Liver (tissue), 3 donors: ENCODE results near the gene LMTK3.

ENCODE experiments used
- SP1 ChIP-seq: IDR thresholded peaks from 2 replicates; pipeline ENCODE4 v1.6.1; 2018; ENCODE audit warnings: antibody characterized with exemption, mild to moderate bottlenecking
- TAF1 ChIP-seq: conservative IDR thresholded peaks from 2 replicates; pipeline ENCODE4 v1.6.1; 2016; ENCODE audit warnings: antibody characterized with exemption, mild to moderate bottlenecking
- TF ChIP-seq, protein P1 (sequence below): fragments of 150-350 bp; IDR thresholded peaks from 2 replicates; pipeline ENCODE4 v1.5.1; 2017; ENCODE audit warnings: improper control_type of control experiment, low read depth, low read length; ENCODE audit not compliant: missing input control
- TF ChIP-seq, protein P2 (sequence below): IDR thresholded peaks from 2 replicates; pipeline ENCODE4 v1.6.1; 2016; ENCODE audit warnings: antibody characterized with exemption
- donor health status: healthy.
- donor health status: healthy.

DNA sequence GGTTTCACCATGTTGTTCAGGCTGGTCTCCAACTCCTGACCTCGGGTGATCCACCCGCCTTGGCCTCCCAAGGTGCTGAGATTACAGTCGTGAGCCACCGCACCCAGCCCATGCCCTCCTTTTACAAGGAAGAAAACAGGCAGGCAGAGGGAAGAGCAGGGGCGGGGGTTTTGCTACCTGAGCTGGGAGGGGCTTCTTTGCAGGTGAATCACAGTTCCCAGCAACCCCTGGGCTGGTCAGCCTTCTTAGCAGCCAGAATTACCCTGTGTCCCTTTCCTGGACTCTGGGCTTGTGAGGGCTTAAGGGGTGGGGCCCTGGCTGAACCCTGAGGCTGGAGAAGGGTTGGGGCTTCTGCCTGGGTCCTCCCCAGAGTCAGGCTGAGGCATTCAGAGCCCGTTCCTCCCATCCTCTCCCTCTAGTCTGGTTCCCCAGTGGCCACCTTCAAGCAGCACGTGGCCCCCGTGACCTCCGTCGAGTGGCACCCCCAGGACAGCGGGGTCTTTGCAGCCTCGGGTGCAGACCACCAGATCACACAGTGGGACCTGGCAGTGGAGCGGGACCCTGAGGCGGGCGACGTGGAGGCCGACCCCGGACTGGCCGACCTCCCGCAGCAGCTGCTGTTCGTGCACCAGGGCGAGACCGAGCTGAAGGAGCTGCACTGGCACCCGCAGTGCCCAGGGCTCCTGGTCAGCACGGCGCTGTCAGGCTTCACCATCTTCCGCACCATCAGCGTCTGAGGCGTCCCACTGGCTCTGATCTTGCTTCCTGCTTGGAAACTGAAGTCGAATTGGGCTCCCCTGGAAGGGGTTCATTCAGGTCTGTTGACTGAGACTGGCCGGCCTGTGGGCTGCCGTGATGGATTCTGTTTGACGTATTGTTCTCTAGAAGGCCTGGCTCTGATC, 59.1 kb downstream of the LMTK3 start:
- TF ChIP-seq, protein P1, sequence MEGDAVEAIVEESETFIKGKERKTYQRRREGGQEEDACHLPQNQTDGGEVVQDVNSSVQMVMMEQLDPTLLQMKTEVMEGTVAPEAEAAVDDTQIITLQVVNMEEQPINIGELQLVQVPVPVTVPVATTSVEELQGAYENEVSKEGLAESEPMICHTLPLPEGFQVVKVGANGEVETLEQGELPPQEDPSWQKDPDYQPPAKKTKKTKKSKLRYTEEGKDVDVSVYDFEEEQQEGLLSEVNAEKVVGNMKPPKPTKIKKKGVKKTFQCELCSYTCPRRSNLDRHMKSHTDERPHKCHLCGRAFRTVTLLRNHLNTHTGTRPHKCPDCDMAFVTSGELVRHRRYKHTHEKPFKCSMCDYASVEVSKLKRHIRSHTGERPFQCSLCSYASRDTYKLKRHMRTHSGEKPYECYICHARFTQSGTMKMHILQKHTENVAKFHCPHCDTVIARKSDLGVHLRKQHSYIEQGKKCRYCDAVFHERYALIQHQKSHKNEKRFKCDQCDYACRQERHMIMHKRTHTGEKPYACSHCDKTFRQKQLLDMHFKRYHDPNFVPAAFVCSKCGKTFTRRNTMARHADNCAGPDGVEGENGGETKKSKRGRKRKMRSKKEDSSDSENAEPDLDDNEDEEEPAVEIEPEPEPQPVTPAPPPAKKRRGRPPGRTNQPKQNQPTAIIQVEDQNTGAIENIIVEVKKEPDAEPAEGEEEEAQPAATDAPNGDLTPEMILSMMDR: no peak
- TF ChIP-seq, protein P2, sequence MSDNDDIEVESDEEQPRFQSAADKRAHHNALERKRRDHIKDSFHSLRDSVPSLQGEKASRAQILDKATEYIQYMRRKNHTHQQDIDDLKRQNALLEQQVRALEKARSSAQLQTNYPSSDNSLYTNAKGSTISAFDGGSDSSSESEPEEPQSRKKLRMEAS: no peak
- TF ChIP-seq SP1 (no peak), TAF1 (no peak)
